Gastrocnemius medialis (tissue), 4 donors: ENCODE data around the gene ADGRD1. TPM values are rescaled to one million over a fixed set of nuclear protein-coding genes. Genes with fewer than 3 reads are reported as not detected.

Experiments
- ATAC-seq, 2 donors: fragments of 150-250 bp; one replicate each; pipeline ENCODE4 v1.9.1; 2016
- DNase-seq, 2 donors: peaks; one replicate each; pipeline ENCODE4 v3.0.0-alpha.2; 2019
- H3K27ac ChIP-seq, 4 donors: fragments of 200-600 bp; sonication (generic); 1 replicate in 1 of 4; 2 replicates in 3 of 4; pipeline ENCODE4 v1.5.1; 2016 to 2018; ENCODE audit warnings: mild to moderate bottlenecking in 2 of 4, moderate library complexity in 1 of 4
- H3K27me3 ChIP-seq, 3 donors: fragments of 200-600 bp; sonication (generic) in 2 of 3; 1 replicate in 1 of 3; 2 replicates in 2 of 3; pipeline versions ENCODE4 v1.5.1 to v1.6.0; 2016 to 2019; ENCODE audit warnings: mild to moderate bottlenecking in 1 of 3, moderate library complexity in 1 of 3
- H3K36me3 ChIP-seq, 2 donors: fragments of 200-600 bp; sonication (generic) in 1 of 2; one replicate each; pipeline ENCODE4 v1.5.1; 2017 to 2018
- H3K4me1 ChIP-seq, 2 donors: fragments of 200-600 bp; sonication (generic) in 1 of 2; one replicate each; pipeline ENCODE4 v1.5.1; 2016 to 2017; ENCODE audit warnings: mild to moderate bottlenecking in 2 of 2
- H3K4me3 ChIP-seq, 4 donors: fragments of 200-600 bp; sonication (generic) in 3 of 4; 1 replicate in 1 of 4; 2 replicates in 3 of 4; pipeline ENCODE4 v1.5.1; 2016 to 2019; ENCODE audit warnings: mild to moderate bottlenecking in 2 of 4
- H3K9me3 ChIP-seq, 3 donors: fragments of 200-600 bp; sonication (generic) in 2 of 3; 1 replicate in 1 of 3; 2 replicates in 2 of 3; pipeline ENCODE4 v1.5.1; 2016 to 2019
- CTCF ChIP-seq, 5 experiments: fragments of 450-650 bp in 3 of 5; fragments of 200-600 bp in 2 of 5; sonication (generic) in 2 of 5; IDR thresholded peaks in 4 of 5; conservative IDR thresholded peaks in 1 of 5; 1 replicate in 4 of 5; 2 replicates in 1 of 5; pipeline ENCODE4 v1.5.1; 2016 to 2019; ENCODE audit warnings: antibody characterized with exemption in 5 of 5, mild to moderate bottlenecking in 3 of 5, moderate library complexity in 3 of 5
- POLR2A ChIP-seq, 2 donors: fragments of 450-650 bp; IDR thresholded peaks; one replicate each; pipeline ENCODE4 v1.6.1; 2017; ENCODE audit warnings: antibody characterized with exemption in 2 of 2, mild to moderate bottlenecking in 2 of 2, moderate library complexity in 2 of 2
- in situ Hi-C, 4 donors: fragments of 200-750 bp; cut with MboI; loops; one replicate each; pipeline versions ENCODE4 v1.15.0 to v1.8.0; 2017; ENCODE audit warnings: low sequenced_read_pairs in 4 of 4
- intact Hi-C: fragments of 100-400 bp; cut with DNase I; formaldehyde crosslinking; loops from one replicate; pipeline ENCODE4 v1.15.1; 2023; ENCODE audit warnings: low total_unique reads
- total RNA-seq, 4 donors: library from RNA; depleted of rRNA; stranded (reverse); fragments of >200 nt; gene quantifications; one replicate each; pipeline versions ENCODE4 v1.1.0 to v1.2.3, GENCODE V29; 2016

ADGRD1 gene
- total RNA-seq, 4 donors from 2014 or later: 5.3 to 9.6 (median 8.2) TPM

GRCh38 chr12:131153956-131154355 lies 200.2 kb downstream of the ADGRD1 start:
- H3K36me3 ChIP-seq: no peaks in the 10 kb centered on the region
- TF ChIP-seq CTCF (IDR thresholded peaks at IDR 0.05 in 4 of 5, conservative IDR thresholded peaks at IDR 0.05 in 1 of 5) (no peak), POLR2A (IDR thresholded peaks at IDR 0.05) (no peak)
- no peaks in the 10 kb centered on the region for H3K27me3 ChIP-seq
- DNase-seq (no peak), ATAC-seq (no peak)
- intact Hi-C loops (no loop called here), in situ Hi-C loops (no loop called here)
- no peak overlapping the region for H3K4me3 ChIP-seq
- no peaks in the 10 kb centered on the region for H3K9me3 ChIP-seq
- no peaks in the 10 kb centered on the region for H3K4me1 ChIP-seq
- no peak overlapping the region for H3K27ac ChIP-seq

DNA sequence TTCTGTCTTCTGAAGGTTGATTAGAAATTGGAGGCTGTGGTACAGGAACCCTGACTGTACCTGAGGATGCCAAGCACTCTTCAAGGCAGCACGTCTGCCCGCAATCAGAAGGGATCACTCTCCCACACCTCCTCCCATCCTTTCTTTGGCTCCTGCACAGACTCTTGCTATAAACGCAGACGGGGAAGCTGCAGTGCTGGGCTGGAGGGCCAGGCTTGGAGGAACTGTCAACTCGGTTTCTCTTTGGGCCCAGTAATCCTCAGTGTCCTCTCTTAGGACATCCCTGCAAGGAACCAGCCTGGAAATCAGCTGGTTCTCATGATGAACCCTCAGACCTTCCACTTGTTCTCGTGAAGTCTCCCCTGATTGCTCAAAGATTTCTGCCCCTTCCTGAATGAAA lies 201.4 kb downstream of the ADGRD1 start:
- no peak for TF ChIP-seq POLR2A (IDR thresholded peaks at IDR 0.05)
- no peak for TF ChIP-seq CTCF (IDR thresholded peaks at IDR 0.05 in 4 of 5, conservative IDR thresholded peaks at IDR 0.05 in 1 of 5)
- H3K9me3 ChIP-seq: no peaks in the 10 kb centered on the region

DNA sequence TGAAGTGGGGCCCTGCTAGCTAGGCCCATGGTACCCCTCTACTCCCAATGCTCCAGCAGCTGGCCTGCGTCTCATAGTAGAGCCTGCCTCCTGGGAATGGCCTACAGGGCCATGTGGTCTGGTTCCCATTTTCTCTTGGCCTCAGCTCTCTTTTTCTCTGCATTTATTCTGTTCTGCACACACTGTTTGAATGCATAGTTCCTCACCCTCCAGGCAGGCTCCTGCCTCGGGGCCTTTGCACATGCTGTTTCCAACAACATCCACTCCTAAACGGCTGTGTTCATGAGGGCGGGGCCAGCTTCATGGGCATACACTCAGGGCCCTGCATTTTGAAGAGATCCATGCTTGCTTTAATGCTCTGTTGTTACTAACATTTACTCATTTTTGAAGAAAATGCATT lies 204.0 kb downstream of the ADGRD1 start:
- peaks cover 0 to under 1% (median 0%) of the 10 kb centered on the region in 3 donors for H3K27me3 ChIP-seq
- intact Hi-C loops: no loop called here
- H3K4me3 ChIP-seq: no peak overlapping the region
- TF ChIP-seq CTCF (IDR thresholded peaks at IDR 0.05 in 4 of 5, conservative IDR thresholded peaks at IDR 0.05 in 1 of 5) (no peak), POLR2A (IDR thresholded peaks at IDR 0.05) (no peak)
- in situ Hi-C loops: no loop called here
- no peak for ATAC-seq
- H3K27ac ChIP-seq: no peak overlapping the region
- no peak for DNase-seq
- H3K4me1 ChIP-seq: no peaks in the 10 kb centered on the region
- no peaks in the 10 kb centered on the region for H3K36me3 ChIP-seq
- no peaks in the 10 kb centered on the region for H3K9me3 ChIP-seq

More for the DNA sequence above, 201.4 kb downstream of the ADGRD1 start:
- intact Hi-C loops (no loop called here), in situ Hi-C loops (no loop called here)
- Histone ChIP-seq H3K27me3 (no peaks in the 10 kb centered on the region), H3K4me3 (no peak overlapping the region), H3K36me3 (no peaks in the 10 kb centered on the region), H3K4me1 (no peaks in the 10 kb centered on the region), H3K27ac (no peak overlapping the region)
- no peak for DNase-seq
- no peak for ATAC-seq

- no peaks in the 10 kb centered on the region for H3K4me1 ChIP-seq
- DNase-seq (no peak), ATAC-seq (no peak)
- peaks cover 0 to 4% (median 0%) of the 10 kb centered on the region in 3 donors for H3K27me3 ChIP-seq
- H3K4me3 ChIP-seq: no peak overlapping the region
- no peak overlapping the region for H3K27ac ChIP-seq
- intact Hi-C loops (no loop called here), in situ Hi-C loops (no loop called here)
- no peaks in the 10 kb centered on the region for H3K9me3 ChIP-seq
- TF ChIP-seq POLR2A (IDR thresholded peaks at IDR 0.05) (no peak), CTCF (IDR thresholded peaks at IDR 0.05 in 4 of 5, conservative IDR thresholded peaks at IDR 0.05 in 1 of 5) (no peak)
- no peaks in the 10 kb centered on the region for H3K36me3 ChIP-seq
These were observed 206.0 kb downstream of the ADGRD1 start for GRCh38 chr12:131159660-131160059.

- no peak overlapping the region for H3K27ac ChIP-seq
- no peaks in the 10 kb centered on the region for H3K4me1 ChIP-seq
- in situ Hi-C loops: no loop called here
- H3K36me3 ChIP-seq: no peaks in the 10 kb centered on the region
- no peak for TF ChIP-seq CTCF (IDR thresholded peaks at IDR 0.05 in 4 of 5, conservative IDR thresholded peaks at IDR 0.05 in 1 of 5)
- TF ChIP-seq POLR2A (IDR thresholded peaks at IDR 0.05): no peak
- DNase-seq (no peak), ATAC-seq (no peak)
- H3K27me3 ChIP-seq: peaks cover 0 to 4% (median 0%) of the 10 kb centered on the region in 3 donors
- H3K9me3 ChIP-seq: no peaks in the 10 kb centered on the region
- intact Hi-C loops: no loop called here
- no peak overlapping the region for H3K4me3 ChIP-seq
These were observed 208.4 kb downstream of the ADGRD1 start for GRCh38 chr12:131162113-131162512.
